Measurements from ENCODE around the gene RAB9A.

GRCh38 chrX:13687203-13687602 lies 1.7 kb upstream of the RAB9A start:
- TF ChIP-seq POLR2A (IDR thresholded peaks at IDR 0.05; ENCODE audit: low read depth, low read length) (no peak), CTCF (IDR thresholded peaks at IDR 0.05; ENCODE audit: extremely low read depth in 1 of 2, insufficient read depth in 1 of 2, low read depth in 1 of 2, low read length in 2 of 2) (no peak), FOS (IDR thresholded peaks at IDR 0.05; ENCODE audit: borderline replicate concordance, insufficient read depth, low read length) (no peak), MYC (IDR thresholded peaks at IDR 0.05; ENCODE audit: low read depth, low read length) (no peak), POLR2AphosphoS5 (IDR thresholded peaks at IDR 0.05; ENCODE audit: insufficient read depth, low read depth, low read length) (no peak), EZH2 (IDR thresholded peaks at IDR 0.05; ENCODE audit: borderline replicate concordance, low read depth, low read length, severe bottlenecking) (no peak), JUN (IDR thresholded peaks at IDR 0.05; ENCODE audit: borderline replicate concordance, insufficient read depth, insufficient read length, low read depth) (no peak), GATA2 (IDR thresholded peaks at IDR 0.05; ENCODE audit: insufficient read depth, insufficient read length, low read depth, low read length) (no peak)
- TF ChIP-seq, protein P1, sequence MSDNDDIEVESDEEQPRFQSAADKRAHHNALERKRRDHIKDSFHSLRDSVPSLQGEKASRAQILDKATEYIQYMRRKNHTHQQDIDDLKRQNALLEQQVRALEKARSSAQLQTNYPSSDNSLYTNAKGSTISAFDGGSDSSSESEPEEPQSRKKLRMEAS (IDR thresholded peaks at IDR 0.05; ENCODE audit: insufficient read depth, insufficient read length), result no peak
